Activated naive CD4-positive, alpha-beta T cell treated with anti-CD3 and anti-CD28 coated beads, Interleukin-2, amount 10 ng/mL, durations not matched to agents 7 days and 5 days (primary cell): ENCODE results near the gene TTC9.

Source experiments
- CTCF ChIA-PET: fragments of 350-600 bp; sonication (Branson Sonifier 250); formaldehyde crosslinking; loops from one replicate; lab custom pipeline; 2021; ENCODE audit warnings: antibody characterized with exemption; lab: Charles Lee
- DNase-seq: peaks from one replicate; pipeline ENCODE4 v3.0.0-alpha.2; 2020
- H3K27ac Mint-ChIP-seq: one replicate; pipeline ENCODE4 v1.8.0; 2021; ENCODE audit warnings: mild to moderate bottlenecking, moderate library complexity, mixed read lengths
- H3K27me3 Mint-ChIP-seq: one replicate; pipeline ENCODE4 v1.8.0; 2021; ENCODE audit warnings: mild to moderate bottlenecking, mixed read lengths
- H3K36me3 Mint-ChIP-seq: one replicate; pipeline ENCODE4 v1.8.0; 2021; ENCODE audit warnings: mixed read lengths
- H3K4me1 Mint-ChIP-seq: one replicate; pipeline ENCODE4 v1.8.0; 2021; ENCODE audit warnings: mixed read lengths
- H3K4me3 Mint-ChIP-seq: one replicate; pipeline ENCODE4 v1.8.0; 2021; ENCODE audit warnings: mild to moderate bottlenecking, moderate library complexity, mixed read lengths
- H3K9me3 Mint-ChIP-seq: one replicate; pipeline ENCODE4 v1.8.0; 2021; ENCODE audit warnings: mixed read lengths

Gene TTC9

GRCh38 chr14:70654632-70655031 lies 12.9 kb downstream of the TTC9 start:
- peak; percentile 30 for DNase-seq
- CTCF ChIA-PET, result interaction anchor here (0.5 to 2.1 kb wide), 3 partner anchors 12 to 27 kb away, joined by 3 to 7 read pairs (median 3); partner anchors contain the start of gene TTC9
- peaks cover 56% of the 10 kb centered on the region for H3K36me3 Mint-ChIP-seq
- H3K4me3 Mint-ChIP-seq, result peak overlapping the region; percentile 71
- H3K4me1 Mint-ChIP-seq, result peaks cover 86% of the 10 kb centered on the region
- peak overlapping the region; percentile 98 for H3K27ac Mint-ChIP-seq
- no peaks in the 10 kb centered on the region for H3K9me3 Mint-ChIP-seq
- H3K27me3 Mint-ChIP-seq, result no peaks in the 10 kb centered on the region

- H3K9me3 Mint-ChIP-seq, result no peaks in the 10 kb centered on the region
- peak overlapping the region; percentile 98 for H3K27ac Mint-ChIP-seq
- peak overlapping the region; percentile 71 for H3K4me3 Mint-ChIP-seq
Measured at GRCh38 chr14:70655110-70655826, 13.6 kb downstream of the TTC9 start.

DNA sequence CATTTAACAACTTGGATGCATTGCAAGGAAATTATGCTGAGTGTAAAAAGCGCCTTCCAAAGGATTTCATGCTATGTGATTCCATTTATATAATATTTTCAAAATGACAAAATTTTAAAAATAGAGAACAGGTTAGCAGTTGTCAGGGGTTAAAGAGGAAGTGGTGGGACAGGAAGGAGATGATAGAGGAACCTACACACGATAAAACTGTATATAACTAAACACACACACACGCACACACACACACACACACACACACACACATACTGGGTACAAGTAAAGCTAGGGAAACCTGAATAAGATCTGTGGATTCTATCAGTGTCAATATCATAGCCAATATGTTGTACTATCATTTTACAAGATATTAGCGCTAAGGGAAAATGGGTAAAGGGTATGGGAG lies 17.2 kb downstream of the TTC9 start:
- H3K4me3 Mint-ChIP-seq, result peak overlapping the region; percentile 58
- CTCF ChIA-PET, result interaction anchor here (0.6 kb wide), 2 partner anchors 16 to 55 kb away, joined by 3 to 4 read pairs; no protein-coding TSS in a partner anchor

More at GRCh38 chr14:70655110-70655826, 13.6 kb downstream of the TTC9 start:
- Mint-ChIP-seq H3K4me1 (peaks cover 89% of the 10 kb centered on the region), H3K27me3 (no peaks in the 10 kb centered on the region), H3K36me3 (peaks cover 52% of the 10 kb centered on the region)
- peak; percentile 90 for DNase-seq
- CTCF ChIA-PET, result interaction anchor here (1.7 to 2.1 kb wide), 2 partner anchors 12 to 14 kb away, joined by 3 to 7 read pairs; partner anchors contain the start of gene TTC9

GRCh38 chr14:70660967-70661893 lies 19.5 kb downstream of the TTC9 start:
- H3K27me3 Mint-ChIP-seq, result no peaks in the 10 kb centered on the region
- CTCF ChIA-PET, result interaction anchor here (0.7 to 2.2 kb wide), 4 partner anchors 21 to 273 kb away, joined by 3 to 7 read pairs (median 4); no protein-coding TSS in a partner anchor
- peak overlapping the region; percentile 89 for H3K27ac Mint-ChIP-seq
- H3K9me3 Mint-ChIP-seq, result no peaks in the 10 kb centered on the region
- peaks cover 47% of the 10 kb centered on the region for H3K36me3 Mint-ChIP-seq
- peak; percentile 71 for DNase-seq
- H3K4me1 Mint-ChIP-seq, result peaks cover 87% of the 10 kb centered on the region
- peak overlapping the region; percentile 35 for H3K4me3 Mint-ChIP-seq

More for the DNA sequence above, 17.2 kb downstream of the TTC9 start:
- Mint-ChIP-seq H3K27me3 (no peaks in the 10 kb centered on the region), H3K36me3 (peaks cover 47% of the 10 kb centered on the region), H3K4me1 (peaks cover 90% of the 10 kb centered on the region), H3K9me3 (no peaks in the 10 kb centered on the region), H3K27ac (peak overlapping the region; percentile 93)
- DNase-seq, result peak; percentile 56

DNA sequence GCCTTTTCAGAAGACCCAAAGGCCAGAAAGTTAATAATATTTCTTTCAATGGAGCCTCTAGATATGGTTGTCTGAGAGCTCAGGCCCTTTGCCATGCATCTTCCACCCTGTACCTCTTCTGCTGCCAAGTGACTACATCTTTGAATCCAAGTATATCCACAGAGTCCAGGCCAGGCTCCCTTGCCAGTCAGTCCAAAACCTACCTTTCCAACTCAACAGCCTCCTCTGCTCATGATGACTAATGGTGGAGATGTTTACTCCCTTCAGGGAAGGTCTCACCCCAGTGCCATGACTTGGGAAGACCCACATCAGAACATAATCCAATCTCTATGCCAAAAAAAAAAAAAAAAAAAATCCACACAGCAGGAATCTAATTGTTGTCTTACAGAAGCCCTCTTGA lies 20.4 kb downstream of the TTC9 start:
- H3K27me3 Mint-ChIP-seq, result no peaks in the 10 kb centered on the region

DNA sequence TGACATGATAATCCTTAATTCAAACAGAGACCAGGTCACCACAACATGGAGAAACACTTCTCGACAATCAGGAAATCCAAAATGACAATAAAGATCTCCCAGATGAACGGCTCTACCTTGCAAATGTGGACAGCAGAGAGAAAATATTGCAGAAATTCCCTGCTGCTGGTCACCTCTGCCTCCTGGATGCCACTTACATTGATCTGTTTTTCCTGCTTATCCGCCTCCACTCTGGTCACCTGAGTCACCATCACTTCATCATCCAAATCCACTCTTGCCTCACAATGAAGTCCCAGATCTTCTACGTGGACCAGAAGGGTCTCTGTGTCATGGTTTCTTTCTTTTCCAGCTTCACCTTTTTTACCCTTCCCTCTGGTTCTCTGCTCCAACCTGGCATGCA lies 21.1 kb downstream of the TTC9 start:
- no peaks in the 10 kb centered on the region for H3K9me3 Mint-ChIP-seq
- no peaks in the 10 kb centered on the region for H3K27me3 Mint-ChIP-seq
- no peak overlapping the region for H3K4me3 Mint-ChIP-seq
- no peak for DNase-seq
- peak overlapping the region; percentile 4 for H3K27ac Mint-ChIP-seq
- H3K4me1 Mint-ChIP-seq, result peaks cover 79% of the 10 kb centered on the region
- CTCF ChIA-PET, result no interaction called here
- H3K36me3 Mint-ChIP-seq, result peaks cover 44% of the 10 kb centered on the region

More for the DNA sequence above, 20.4 kb downstream of the TTC9 start:
- CTCF ChIA-PET, result interaction anchor here (0.7 to 1.1 kb wide), 3 partner anchors 22 to 274 kb away, joined by 3 to 5 read pairs (median 3); no protein-coding TSS in a partner anchor
- Mint-ChIP-seq H3K4me3 (no peak overlapping the region), H3K27ac (peak overlapping the region; percentile 89), H3K9me3 (no peaks in the 10 kb centered on the region), H3K4me1 (peaks cover 83% of the 10 kb centered on the region), H3K36me3 (peaks cover 44% of the 10 kb centered on the region)
- DNase-seq, result no peak

- Mint-ChIP-seq H3K4me3 (no peak overlapping the region), H3K27ac (peak overlapping the region; percentile 33), H3K9me3 (no peaks in the 10 kb centered on the region), H3K36me3 (peaks cover 51% of the 10 kb centered on the region), H3K27me3 (no peaks in the 10 kb centered on the region), H3K4me1 (peaks cover 71% of the 10 kb centered on the region)
- no peak for DNase-seq
- CTCF ChIA-PET, result no interaction called here
Measured at GRCh38 chr14:70663707-70664179, 22.0 kb downstream of the TTC9 start.

GRCh38 chr14:70664698-70665447 lies 23.2 kb downstream of the TTC9 start:
- Mint-ChIP-seq H3K27me3 (no peaks in the 10 kb centered on the region), H3K27ac (peak overlapping the region; percentile 52), H3K4me1 (peaks cover 59% of the 10 kb centered on the region), H3K36me3 (peaks cover 52% of the 10 kb centered on the region), H3K9me3 (no peaks in the 10 kb centered on the region), H3K4me3 (no peak overlapping the region)
- no peak for DNase-seq
- CTCF ChIA-PET, result interaction anchor here (0.9 kb wide), 1 partner anchor 47 kb away, joined by 3 read pairs; no protein-coding TSS in a partner anchor

DNA sequence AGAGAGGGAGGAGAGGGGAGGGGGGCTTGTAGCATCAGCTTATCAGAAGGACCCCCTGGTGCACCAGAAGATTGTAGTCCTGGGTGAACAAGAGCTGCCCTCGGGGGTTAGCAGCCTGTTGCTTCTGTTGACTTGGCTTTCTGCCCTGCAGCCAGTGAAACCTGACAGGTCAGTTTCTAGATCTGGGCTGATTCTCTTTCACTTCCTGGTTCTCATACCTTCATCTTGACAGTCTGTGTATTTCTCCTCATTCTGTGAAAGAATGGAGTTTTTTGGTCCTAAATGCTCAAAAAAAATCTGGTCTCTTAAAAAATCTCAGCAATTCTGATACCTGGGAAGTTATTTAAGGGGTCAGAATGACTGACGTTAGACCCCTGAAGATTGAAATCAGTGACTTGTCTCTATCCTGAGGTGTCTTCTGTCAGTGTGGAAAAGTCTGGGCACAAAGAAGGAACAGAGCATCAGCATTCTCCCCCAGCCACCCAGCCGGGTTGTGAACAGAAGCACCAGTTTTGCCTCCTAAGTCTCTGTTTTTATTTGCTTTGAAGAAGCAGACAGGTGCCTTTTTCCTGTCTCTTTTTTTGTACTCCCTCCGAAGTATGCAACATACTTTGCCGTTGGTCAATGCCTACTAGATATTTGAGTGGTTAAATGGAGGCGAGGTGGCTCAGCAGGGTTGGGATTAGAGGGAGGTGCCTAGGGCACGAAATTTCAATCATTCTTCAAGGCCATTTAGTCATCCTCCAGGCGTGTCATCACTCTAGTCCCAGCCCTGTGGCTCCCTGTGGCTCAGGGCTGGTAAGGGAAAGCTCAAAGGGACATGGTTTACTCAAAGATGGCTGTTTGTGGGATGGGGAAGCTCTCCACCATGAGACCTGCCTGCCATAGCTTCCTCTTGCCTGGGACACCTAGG lies 24.0 kb downstream of the TTC9 start:
- CTCF ChIA-PET, result interaction anchor here (0.9 to 1.4 kb wide), 3 partner anchors 11 to 48 kb away, joined by 3 to 4 read pairs (median 3); no protein-coding TSS in a partner anchor
- Mint-ChIP-seq H3K4me1 (peaks cover 51% of the 10 kb centered on the region), H3K27me3 (no peaks in the 10 kb centered on the region), H3K4me3 (no peak overlapping the region), H3K27ac (peak overlapping the region; percentile 68), H3K9me3 (no peaks in the 10 kb centered on the region), H3K36me3 (peaks cover 58% of the 10 kb centered on the region)
- no peak for DNase-seq

GRCh38 chr14:70666361-70666686 lies 24.6 kb downstream of the TTC9 start:
- H3K4me3 Mint-ChIP-seq, result no peak overlapping the region
- H3K27me3 Mint-ChIP-seq, result no peaks in the 10 kb centered on the region
- CTCF ChIA-PET, result interaction anchor here (0.9 to 1.4 kb wide), 3 partner anchors 11 to 48 kb away, joined by 3 to 4 read pairs (median 3); no protein-coding TSS in a partner anchor
- H3K4me1 Mint-ChIP-seq, result peaks cover 45% of the 10 kb centered on the region
- peak overlapping the region; percentile 68 for H3K27ac Mint-ChIP-seq
- no peaks in the 10 kb centered on the region for H3K9me3 Mint-ChIP-seq
- peaks cover 58% of the 10 kb centered on the region for H3K36me3 Mint-ChIP-seq
- no peak for DNase-seq

GRCh38 chr14:70670992-70671651 lies 29.4 kb downstream of the TTC9 start:
- peaks cover 52% of the 10 kb centered on the region for H3K36me3 Mint-ChIP-seq
- CTCF ChIA-PET, result no interaction called here

More at GRCh38 chr14:70670992-70671651, 29.4 kb downstream of the TTC9 start:
- H3K27me3 Mint-ChIP-seq, result no peaks in the 10 kb centered on the region
- no peaks in the 10 kb centered on the region for H3K9me3 Mint-ChIP-seq
- no peak for DNase-seq
- H3K4me1 Mint-ChIP-seq, result peaks cover 6% of the 10 kb centered on the region
- no peak overlapping the region for H3K27ac Mint-ChIP-seq
- no peak overlapping the region for H3K4me3 Mint-ChIP-seq
